Measurements from ENCODE around the gene ANGPTL4. TPM values are rescaled to one million over a fixed set of nuclear protein-coding genes. Genes with fewer than 3 reads are reported as not detected.

Gene ANGPTL4
- total and polyA plus RNA-seq, 2 of the 13 experiments (the other 11 are each of a cell fraction or from before 2014, with no cell fraction given) = 0.80 to 21.7 TPM

DNA sequence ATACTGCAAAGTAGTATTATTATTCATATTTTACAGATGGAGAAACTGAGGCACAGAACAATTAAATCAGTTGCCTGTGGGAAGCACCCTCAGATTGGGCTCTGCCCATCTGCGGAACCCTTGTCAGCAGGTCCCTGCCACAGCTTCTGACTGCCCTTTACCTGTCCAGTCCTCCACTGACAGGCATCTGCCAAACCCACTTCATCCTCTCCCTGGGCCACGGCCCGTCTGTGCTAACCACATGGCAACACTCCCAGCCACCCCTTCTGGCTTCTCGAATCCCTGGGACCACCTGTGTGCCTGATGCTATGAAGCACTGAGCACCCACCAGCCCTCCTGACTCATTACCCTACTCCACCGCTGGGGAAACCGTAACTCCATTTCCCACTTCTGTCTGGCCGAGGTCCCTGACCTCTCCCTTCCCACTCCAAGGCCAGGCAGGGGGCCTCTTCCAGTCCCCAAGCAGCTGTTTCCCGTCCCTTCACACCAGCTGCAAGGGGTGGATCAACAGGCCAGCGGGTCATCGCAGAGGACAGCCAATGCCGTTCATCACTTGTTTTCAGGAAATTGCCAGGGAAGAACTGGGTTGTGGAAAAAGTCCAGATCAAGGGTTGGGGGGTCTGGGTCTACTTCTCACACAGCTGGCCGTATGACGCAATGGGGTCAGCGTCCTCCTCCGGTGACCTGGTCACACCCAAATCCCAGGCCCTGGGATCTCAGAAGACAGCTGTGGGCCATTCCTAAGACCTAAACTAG, 23.4 kb upstream of the ANGPTL4 start:
- DNase-seq (ENCODE audit: low spot score) = no peak
- H3K27me3 ChIP-seq (ENCODE audit: control insufficient read depth in 1 of 2, insufficient read depth in 2 of 2, low read length in 2 of 2) = peaks cover 2 to 28% of the 10 kb centered on the region in 2 experiments; a peak in 3 of 5 replicates
- CTCF ChIA-PET (ENCODE audit: low intra/inter-chr PET ratio, low total read pairs) = interaction anchor here (0.5 to 0.8 kb wide), 2 partner anchors 13 to 396 kb away, joined by 3 read pairs; no protein-coding TSS in a partner anchor
- no peak overlapping the region for H3K27ac ChIP-seq (ENCODE audit: extremely low read length, insufficient read depth, low read length)
- 8% methylated on average over 13 of the region's 15 CpGs for whole genome bisulfite sequencing (ENCODE audit: low lambda C conversion rate)
- no peak overlapping the region for H2AFZ ChIP-seq (ENCODE audit: low read length)
- H3K4me3 ChIP-seq (replicated peaks in 1 of 3; ENCODE audit: insufficient read depth in 1 of 3, low read depth in 2 of 3, low read length in 3 of 3) = peak overlapping the region in 1 of 3 experiments; percentile 24; a peak in 1 of 6 replicates
- intact Hi-C loops (cut with micrococcal nuclease; ENCODE audit: unreplicated experiment) (loop anchor here (2.0 kb wide), 1 partner anchor 166 kb away; no protein-coding TSS in a partner anchor), in situ Hi-C loops (cut with HindIII; ENCODE audit: extremely low pct_ligation_motif_present, low pct_unique_long_range_greater_than_20kb) (no loop called here)
- no TSS peak for BruUV-seq (replicated peaks)
- POLR2A ChIA-PET = interaction anchor here (0.9 to 2.0 kb wide), 6 partner anchors 13 to 46 kb away, joined by 4 to 8 read pairs (median 5); partner anchors contain the start of gene ANGPTL4
- peak; percentile 51 for ATAC-seq
- H3K9ac ChIP-seq (ENCODE audit: insufficient read depth, low read depth, low read length) = no peak overlapping the region
- H4K20me1 ChIP-seq (ENCODE audit: insufficient read depth, low read length) = no peaks in the 10 kb centered on the region
- peak overlapping the region; percentile 62 for H3K4me2 ChIP-seq (ENCODE audit: low read depth, low read length)
- no peaks in the 10 kb centered on the region for H3K9me3 ChIP-seq (ENCODE audit: low read length)
- no peaks in the 10 kb centered on the region for H3K36me3 ChIP-seq (replicated peaks in 1 of 2; ENCODE audit: control insufficient read depth in 1 of 2, insufficient read depth in 2 of 2, low read length in 2 of 2)
- no peaks in the 10 kb centered on the region for H3K79me2 ChIP-seq (ENCODE audit: insufficient read depth, low read length)
- peaks cover 61% of the 10 kb centered on the region for H3K4me1 ChIP-seq (ENCODE audit: insufficient read depth, low read length)
- no peak for FAIRE-seq
- TF ChIP-seq ZNF672 (CRISPR knock-in tag; IDR thresholded peaks at IDR 0.05) (no peak), TBP (CRISPR knock-in tag; IDR thresholded peaks at IDR 0.05) (no peak), HINFP (CRISPR knock-in tag; IDR thresholded peaks at IDR 0.05; ENCODE audit: low read depth) (no peak), TARDBP (CRISPR knock-in tag; IDR thresholded peaks at IDR 0.05) (0 out of 2 replicates have a peak, but pooled peaks have one; percentile 20), GPN1 (CRISPR knock-in tag; IDR thresholded peaks at IDR 0.05; ENCODE audit: borderline replicate concordance) (no peak), ZNF616 (CRISPR knock-in tag; IDR thresholded peaks at IDR 0.05; ENCODE audit: low read depth) (no peak), ARID3A (IDR thresholded peaks at IDR 0.05; ENCODE audit: low read depth, low read length) (no peak), SALL1 (CRISPR knock-in tag; IDR thresholded peaks at IDR 0.05) (peak; percentile 56), HHEX (CRISPR knock-in tag; IDR thresholded peaks at IDR 0.05) (no peak), SOX6 (IDR thresholded peaks at IDR 0.05) (no peak), SOX6 (CRISPR knock-in tag; IDR thresholded peaks at IDR 0.05) (0 out of 2 replicates have a peak, but pooled peaks have one; percentile 16), NKX3-1 (CRISPR knock-in tag; IDR thresholded peaks at IDR 0.05) (no peak), ZNF605 (CRISPR knock-in tag; IDR thresholded peaks at IDR 0.05) (0 out of 2 replicates have a peak, but pooled peaks have one; percentile 19), ZNF615 (CRISPR knock-in tag; IDR thresholded peaks at IDR 0.05; ENCODE audit: borderline replicate concordance) (no peak), ZFX (CRISPR knock-in tag; IDR thresholded peaks at IDR 0.05; ENCODE audit: low read depth) (0 out of 2 replicates have a peak, but pooled peaks have one; percentile 29), PRPF4 (IDR thresholded peaks at IDR 0.05; ENCODE audit: low read depth, low read length, poor library complexity, severe bottlenecking) (no peak)
- TF ChIP-seq, protein P1, sequence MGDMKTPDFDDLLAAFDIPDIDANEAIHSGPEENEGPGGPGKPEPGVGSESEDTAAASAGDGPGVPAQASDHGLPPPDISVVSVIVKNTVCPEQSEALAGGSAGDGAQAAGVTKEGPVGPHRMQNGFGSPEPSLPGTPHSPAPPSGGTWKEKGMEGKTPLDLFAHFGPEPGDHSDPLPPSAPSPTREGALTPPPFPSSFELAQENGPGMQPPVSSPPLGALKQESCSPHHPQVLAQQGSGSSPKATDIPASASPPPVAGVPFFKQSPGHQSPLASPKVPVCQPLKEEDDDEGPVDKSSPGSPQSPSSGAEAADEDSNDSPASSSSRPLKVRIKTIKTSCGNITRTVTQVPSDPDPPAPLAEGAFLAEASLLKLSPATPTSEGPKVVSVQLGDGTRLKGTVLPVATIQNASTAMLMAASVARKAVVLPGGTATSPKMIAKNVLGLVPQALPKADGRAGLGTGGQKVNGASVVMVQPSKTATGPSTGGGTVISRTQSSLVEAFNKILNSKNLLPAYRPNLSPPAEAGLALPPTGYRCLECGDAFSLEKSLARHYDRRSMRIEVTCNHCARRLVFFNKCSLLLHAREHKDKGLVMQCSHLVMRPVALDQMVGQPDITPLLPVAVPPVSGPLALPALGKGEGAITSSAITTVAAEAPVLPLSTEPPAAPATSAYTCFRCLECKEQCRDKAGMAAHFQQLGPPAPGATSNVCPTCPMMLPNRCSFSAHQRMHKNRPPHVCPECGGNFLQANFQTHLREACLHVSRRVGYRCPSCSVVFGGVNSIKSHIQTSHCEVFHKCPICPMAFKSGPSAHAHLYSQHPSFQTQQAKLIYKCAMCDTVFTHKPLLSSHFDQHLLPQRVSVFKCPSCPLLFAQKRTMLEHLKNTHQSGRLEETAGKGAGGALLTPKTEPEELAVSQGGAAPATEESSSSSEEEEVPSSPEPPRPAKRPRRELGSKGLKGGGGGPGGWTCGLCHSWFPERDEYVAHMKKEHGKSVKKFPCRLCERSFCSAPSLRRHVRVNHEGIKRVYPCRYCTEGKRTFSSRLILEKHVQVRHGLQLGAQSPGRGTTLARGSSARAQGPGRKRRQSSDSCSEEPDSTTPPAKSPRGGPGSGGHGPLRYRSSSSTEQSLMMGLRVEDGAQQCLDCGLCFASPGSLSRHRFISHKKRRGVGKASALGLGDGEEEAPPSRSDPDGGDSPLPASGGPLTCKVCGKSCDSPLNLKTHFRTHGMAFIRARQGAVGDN (CRISPR knock-in tag; IDR thresholded peaks at IDR 0.05) = peak; percentile 57
